Putamen (tissue), 1 donor: ENCODE data around the gene KDM3B.
"Not testable (repeated sequence)": the region's sequence is repeated elsewhere in the genome, so short reads cannot be mapped to it uniquely, and the experiment has no call there.

ENCODE experiments used
- DNase-seq: peaks from one replicate; pipeline ENCODE4 v3.0.0-alpha.2; 2016; ENCODE audit warnings: low spot score

Gene KDM3B, protein sequence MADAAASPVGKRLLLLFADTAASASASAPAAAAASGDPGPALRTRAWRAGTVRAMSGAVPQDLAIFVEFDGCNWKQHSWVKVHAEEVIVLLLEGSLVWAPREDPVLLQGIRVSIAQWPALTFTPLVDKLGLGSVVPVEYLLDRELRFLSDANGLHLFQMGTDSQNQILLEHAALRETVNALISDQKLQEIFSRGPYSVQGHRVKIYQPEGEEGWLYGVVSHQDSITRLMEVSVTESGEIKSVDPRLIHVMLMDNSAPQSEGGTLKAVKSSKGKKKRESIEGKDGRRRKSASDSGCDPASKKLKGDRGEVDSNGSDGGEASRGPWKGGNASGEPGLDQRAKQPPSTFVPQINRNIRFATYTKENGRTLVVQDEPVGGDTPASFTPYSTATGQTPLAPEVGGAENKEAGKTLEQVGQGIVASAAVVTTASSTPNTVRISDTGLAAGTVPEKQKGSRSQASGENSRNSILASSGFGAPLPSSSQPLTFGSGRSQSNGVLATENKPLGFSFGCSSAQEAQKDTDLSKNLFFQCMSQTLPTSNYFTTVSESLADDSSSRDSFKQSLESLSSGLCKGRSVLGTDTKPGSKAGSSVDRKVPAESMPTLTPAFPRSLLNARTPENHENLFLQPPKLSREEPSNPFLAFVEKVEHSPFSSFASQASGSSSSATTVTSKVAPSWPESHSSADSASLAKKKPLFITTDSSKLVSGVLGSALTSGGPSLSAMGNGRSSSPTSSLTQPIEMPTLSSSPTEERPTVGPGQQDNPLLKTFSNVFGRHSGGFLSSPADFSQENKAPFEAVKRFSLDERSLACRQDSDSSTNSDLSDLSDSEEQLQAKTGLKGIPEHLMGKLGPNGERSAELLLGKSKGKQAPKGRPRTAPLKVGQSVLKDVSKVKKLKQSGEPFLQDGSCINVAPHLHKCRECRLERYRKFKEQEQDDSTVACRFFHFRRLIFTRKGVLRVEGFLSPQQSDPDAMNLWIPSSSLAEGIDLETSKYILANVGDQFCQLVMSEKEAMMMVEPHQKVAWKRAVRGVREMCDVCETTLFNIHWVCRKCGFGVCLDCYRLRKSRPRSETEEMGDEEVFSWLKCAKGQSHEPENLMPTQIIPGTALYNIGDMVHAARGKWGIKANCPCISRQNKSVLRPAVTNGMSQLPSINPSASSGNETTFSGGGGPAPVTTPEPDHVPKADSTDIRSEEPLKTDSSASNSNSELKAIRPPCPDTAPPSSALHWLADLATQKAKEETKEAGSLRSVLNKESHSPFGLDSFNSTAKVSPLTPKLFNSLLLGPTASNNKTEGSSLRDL (N-terminal part only)

DNA sequence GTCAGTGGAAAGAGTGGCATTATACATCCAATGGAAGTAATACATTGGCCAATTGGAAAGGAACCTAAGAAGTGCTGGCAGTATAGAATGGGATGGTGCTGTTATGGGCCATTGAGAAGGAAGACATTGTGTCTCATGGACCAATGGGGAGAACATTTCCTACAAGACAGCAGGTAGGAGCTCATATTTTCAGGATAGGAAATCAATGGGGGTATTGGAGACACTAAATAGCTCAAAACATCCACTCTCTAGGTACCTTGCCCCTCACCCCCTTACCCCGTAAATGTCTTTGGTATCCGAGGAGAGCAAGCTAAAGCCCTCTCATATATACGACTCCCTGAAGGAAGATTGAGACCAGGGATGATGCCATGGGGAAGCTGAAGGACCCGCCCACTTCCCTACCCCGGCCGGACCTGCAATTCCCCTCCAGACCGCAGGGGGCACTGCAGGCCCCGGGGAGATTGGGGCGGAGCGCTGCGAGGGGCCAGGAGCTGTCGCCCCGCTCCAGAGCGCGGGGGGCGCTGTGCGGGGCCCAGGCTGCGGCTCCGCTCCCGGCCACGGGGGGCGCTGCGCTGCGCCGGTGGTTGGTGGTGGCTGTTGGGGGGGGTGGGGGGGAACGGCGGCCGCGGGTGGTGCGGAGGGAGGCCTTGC lies at the start of gene KDM3B:
TSS of gene KDM3B (plus strand) at position 615 of the 651 bp plus-strand sequence. CDS start 111 bp downstream, outside the sequence.
- peak; percentile 81 for DNase-seq

DNA sequence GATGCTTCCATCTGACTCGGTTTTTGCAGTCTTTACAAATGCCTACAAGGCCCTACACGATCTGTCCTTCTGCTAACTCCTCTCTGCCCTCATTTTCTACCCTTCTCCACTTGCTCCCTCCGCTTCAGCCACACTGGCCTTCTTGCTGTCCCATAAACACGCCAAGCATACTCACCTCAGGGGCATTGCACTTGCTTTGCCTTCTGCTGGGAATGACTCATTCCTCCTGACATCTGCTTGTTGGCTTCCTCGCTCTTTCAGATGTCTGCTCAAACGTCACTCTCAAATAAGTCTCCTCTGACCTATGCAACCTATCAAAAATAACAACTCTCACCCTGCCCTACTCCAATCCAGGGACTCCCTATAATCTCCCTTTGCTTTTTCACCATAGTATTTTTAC lies 49.1 kb upstream of the KDM3B start:
- DNase-seq: no peak

DNA sequence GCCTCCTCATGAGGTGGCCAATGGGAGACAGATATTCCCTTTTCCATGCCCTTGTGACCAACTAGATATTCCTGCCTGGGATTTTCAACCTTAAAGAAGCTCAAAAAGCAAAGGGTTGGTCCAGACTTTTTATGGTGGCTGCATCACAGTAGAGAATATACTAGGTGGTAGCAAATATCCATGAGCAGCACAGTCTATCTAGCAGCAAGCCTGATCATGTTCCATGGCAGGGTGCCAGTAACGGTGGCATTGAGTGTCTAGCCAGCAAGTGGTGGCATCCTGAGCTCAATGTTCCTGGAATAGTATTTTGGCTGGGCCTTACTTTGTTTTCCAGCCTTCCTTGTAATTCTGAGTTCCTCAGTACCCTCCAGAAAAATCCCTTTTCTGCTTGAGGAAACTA lies 46.7 kb upstream of the KDM3B start:
- no peak for DNase-seq

DNA sequence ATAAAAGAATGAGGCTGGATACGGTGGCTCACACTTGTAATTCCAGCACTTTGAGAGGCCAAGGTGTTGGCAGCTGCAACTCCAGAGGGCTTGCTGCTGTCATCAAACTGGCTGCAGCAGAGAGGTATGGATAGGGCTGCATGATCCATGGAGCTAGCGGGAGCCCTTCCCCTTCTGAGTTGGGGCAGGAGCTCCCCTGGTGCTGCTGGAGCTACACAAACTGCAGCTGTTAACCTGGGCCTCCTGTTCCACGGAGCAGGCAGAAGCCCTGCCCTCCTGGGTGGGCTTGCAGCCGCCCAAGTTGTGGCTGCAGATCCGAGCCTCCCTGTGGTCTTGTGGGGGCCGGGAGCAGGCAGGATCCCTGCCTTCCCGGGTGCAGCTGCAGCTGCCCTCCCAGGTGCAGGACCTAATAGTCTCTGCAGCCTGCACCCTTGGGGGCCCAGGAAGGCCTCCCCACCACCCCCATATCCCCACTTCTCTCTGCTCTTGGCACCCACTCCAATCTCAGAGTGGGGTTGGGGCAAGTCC lies 36.7 kb upstream of the KDM3B start:
- DNase-seq: no peak

DNA sequence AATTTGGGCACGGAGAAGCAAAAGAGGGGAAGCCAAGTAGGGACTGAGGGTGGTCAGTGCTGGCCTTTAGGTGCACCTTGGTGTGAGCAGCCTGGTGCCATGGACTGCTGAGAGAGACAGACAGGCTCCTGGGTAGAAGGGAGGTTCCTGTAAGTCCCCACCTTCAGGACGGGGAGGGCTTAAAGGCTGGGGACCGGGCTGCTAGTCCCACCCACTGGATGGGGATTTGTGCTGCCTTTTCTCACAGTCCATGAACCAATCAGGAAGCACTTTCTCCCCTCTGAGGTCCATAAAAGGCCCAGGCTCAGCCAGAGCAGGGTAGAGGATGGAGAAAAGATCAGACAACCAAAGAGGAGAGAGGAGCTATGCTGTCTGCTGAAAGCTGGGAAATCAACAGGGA lies 36.1 kb upstream of the KDM3B start:
- DNase-seq: no peak

DNA sequence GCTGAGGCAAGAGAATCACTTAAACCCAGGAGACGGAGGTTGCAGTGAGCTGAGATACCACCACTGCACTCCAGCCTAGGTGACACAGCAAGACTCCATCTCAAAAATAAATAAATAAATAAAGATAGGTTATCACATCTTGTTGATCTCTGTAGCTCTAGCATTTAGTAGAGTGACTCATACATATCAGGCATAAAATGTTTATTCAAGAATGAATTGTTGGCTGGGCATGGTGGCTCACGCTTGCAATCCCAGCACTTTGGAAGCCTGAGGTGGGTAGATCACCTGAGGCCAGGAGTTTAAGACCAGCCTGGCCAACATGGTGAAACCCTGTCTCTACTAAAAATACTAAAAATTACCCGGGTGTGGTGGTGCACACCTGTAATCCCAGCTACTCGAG lies 34.3 kb upstream of the KDM3B start:
- DNase-seq: not testable (repeated sequence)

DNA sequence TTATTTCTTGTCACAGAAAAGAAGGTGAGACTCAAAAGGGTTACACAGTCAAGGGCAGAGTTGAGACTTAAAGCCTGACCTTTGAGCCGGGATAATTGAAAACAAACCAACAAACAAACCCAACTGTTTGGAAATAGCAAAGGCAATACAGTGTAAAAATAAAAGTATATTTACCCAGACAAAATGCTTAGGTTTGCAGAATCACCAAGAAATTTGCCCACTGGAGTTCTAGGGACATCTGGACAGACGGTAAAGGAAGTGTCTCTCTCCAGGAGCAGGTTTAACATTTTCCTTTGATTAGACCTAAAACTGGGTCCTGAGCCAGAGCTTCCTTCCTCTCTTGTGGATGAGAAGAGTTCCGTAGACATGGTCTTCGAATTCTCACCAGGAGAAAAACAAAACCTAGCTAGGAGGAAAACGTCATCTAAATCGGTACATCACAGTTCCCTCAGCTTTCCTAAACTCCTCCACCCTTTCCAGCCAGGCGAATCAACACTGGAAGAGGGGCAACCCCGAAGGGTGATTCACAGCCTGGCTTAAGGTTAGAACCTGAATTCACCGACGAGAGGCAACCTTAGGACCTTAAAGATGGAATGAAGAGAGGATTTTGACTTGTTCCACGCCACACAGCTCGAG lies 21.6 kb upstream of the KDM3B start:
- no peak for DNase-seq

DNA sequence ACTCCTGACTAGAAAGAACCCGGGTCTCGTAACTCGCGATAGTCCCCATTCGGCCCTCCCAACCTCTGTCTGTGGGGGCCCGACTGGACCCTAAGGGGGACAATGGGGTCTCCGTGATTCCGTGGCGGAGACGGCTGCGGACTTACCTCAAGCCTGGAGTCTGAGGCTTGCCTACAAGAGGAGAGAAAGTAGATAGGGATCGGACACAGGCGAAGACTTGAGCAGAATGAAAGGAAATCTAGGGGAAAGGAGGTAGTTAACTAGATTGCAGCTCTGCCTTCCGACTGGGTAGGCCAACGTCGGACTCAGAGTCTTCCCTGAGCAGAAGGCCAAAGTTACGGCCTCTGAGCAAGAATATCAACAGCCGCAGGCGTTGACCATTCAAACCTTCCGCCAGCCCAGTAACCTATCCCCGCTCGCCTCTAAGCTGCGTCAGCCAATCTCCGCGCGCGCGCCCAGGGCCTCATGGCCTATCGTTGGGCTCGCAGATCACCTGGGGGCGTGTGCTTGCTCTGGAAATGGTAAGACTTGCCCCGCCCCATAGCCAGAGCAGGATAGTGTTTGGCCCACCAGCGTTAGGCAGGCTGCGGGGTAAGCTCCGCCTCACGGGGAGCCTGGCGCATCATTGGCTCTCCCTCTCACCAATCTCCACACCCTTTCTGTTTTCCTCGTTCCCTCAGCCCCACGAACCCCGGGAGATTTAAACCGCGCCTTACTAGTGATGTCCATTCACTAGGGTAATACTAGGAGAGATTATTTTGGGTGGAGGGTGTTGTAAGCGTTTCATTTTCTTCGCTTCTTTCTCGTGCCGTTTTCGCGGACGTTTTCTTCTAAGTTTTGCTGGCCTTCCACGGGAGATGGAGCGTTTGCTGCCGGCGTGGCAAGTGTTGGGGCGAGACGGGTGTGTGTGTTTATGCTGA lies 20.8 kb upstream of the KDM3B start, which contains the start of gene CDC25C:
TSS of gene CDC25C (minus strand) at position 356 of the 920 bp plus-strand sequence. CDS start 624 bp downstream, outside the sequence.
- DNase-seq: peak; percentile 98

DNA sequence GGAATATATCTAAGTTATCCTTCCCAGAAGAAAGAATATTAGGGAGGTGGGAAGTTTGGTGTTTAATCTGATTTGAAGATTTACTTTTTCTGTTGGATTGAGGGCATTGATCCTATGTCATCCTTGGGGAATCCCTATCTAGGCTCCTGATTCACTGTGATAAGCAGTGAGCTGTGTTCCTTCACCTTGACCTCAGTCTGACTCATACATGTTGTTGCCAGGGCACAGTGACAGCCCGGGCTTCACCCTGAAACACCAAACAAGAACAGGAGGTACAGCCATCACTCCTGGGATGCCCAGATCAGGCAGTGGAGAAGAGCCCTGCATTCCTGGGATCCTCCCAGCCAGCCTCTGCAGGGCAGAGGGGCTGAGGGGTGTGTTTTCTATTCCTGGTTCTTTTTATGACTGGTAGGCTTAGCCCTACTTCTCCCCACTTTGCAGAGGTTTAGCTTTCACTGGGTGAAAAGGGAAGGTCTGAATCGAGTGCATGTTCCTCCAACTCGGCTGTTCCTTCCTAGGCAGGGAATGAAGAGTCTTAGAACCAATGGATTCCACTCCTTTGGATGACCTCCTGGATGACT lies 17.5 kb upstream of the KDM3B start:
- no peak for DNase-seq

DNA sequence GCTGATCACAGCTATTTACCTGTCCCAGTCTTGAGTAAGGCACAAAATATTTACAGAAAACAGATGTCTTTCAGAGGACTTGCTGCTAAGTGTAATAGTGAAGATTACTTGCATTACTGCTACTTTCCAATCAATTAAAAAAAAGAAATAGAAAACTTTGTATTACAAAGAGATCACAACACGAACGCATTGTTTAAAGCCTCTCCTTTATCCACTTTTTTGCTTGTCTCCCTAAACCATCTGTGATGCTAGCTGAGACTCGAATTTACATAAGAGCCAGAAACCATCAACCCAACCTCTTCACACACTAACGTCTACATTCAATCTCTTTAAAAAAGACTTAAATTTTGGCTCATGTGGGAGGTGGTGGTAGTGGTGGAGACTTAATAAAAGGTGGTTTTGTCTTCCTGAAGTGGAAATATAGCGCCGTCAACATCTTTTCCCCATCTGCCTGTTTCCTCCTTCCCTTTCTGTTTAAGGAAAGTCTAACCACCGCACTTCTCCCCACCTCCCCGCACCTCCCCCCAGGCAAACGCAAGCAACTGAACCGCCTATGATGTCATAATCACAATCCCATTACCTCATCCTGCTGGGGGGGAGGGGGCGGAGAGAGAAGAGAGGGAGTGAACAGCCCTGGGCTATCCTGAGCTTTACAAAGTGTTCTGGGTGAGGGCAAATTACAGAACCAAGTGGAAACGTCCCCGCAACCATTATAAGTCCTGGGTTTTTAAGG lies 15.4 kb upstream of the KDM3B start:
- DNase-seq: peak; percentile 88

DNA sequence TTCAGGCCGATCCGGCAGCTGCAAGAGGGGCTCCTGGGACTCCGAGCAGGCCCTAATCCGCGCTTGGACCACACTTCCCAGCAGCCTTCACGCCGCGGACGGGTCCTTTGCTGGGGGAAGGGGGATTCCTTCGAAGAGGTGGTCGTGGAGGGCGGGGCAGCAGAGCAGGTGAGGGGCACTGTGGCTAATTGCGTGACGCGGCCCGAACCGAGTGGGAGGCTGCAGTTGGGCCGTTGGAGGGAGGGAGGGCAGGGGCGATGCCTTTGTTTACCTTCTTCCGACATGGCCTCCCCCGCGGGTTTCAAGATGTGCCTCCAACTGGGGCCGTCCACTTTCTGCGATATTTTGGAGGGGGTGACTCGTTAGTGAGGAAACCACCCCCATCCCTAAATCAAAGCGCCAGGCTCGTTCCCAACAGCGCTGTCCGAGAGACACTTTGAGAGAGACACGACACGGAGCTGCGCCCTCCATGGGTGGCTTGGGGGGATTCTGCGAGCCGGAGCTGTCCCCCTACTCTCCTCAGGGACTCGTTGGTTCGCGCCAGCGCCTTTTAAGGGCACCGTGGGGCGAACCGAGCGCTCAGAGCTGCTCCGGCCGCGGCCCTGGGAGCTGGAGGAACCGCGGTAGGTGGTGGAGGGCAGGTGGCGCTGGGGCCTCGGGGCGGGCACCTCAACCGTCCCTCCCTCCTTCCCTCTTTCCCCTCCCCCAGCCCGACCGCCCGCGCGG lies 14.6 kb upstream of the KDM3B start, which contains the start of gene FAM53C:
TSS of gene FAM53C (plus strand) at position 582 of the 726 bp plus-strand sequence. CDS start 3,070 bp downstream, outside the sequence.
- peak; percentile 92 for DNase-seq

DNA sequence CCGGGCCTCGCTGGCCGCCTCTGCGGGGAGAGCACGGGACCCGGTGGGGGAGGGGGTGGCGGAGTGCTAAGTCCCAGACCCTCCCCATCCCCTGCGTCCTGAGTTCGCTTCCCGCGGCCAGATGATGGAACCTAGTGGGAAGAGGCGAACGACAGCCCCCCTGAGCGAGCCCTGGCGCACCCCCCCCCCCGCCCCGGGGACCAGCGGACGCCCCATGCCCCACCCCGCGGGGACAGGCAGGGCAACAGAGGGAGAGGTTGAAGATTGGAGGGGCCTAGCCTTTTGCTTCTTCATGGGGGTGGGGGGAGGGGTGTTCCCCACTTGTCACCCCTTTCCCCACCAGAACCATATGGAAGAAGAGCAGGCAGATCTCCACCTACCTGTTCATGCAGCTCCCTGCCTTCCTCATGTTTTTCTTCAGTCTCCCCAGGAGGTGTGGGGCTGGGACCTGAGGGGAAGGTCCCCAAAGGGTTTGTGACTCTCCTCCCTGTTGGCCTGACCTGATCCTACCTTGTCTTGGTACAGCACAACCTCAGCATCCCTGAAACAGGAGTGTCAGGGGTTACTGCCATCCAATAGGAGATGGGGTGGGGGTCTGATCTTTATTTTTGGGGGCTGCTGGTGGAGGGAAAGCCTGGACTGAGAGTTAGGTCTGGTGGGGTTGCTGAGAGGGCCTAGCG lies 13.9 kb upstream of the KDM3B start:
- DNase-seq: no peak

DNA sequence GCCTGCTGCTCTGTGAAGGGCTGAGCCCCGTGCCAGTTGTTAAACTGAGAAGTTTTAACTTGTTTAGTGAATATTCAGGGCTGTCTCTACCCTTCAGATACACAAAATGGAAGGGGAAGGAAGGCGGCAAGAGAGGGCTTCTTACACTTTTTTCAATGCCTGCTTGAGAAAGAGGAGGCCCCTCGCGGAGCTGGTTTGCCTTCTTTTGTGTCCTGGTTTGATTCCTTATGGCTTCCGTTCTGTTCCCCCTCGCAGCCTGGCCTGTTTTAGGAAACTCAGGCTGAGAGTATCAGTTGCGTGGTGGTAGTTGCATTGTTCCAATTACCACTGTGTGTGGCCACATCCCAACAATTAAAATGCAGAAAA lies 13.4 kb upstream of the KDM3B start:
- DNase-seq: no peak

DNA sequence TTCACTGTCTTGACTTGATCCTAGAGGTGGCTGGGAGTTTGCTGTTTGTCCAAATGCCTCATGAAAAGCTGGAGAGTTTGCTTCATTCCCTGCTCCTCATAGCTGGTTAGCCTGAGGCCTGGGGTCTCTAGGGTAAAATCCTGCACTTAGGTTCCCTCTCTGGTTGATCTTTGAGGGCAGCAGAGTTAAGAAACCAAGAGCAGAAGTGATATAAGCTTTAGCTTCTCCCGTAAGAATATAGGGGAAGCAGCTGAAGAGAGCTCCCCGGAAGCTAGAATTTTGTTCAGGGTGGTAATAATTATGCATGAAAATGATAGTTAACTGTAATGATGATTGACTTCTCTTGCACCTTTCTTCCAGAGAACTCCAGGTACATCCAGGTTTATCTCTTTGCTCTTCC lies 13.0 kb upstream of the KDM3B start:
- no peak for DNase-seq

DNA sequence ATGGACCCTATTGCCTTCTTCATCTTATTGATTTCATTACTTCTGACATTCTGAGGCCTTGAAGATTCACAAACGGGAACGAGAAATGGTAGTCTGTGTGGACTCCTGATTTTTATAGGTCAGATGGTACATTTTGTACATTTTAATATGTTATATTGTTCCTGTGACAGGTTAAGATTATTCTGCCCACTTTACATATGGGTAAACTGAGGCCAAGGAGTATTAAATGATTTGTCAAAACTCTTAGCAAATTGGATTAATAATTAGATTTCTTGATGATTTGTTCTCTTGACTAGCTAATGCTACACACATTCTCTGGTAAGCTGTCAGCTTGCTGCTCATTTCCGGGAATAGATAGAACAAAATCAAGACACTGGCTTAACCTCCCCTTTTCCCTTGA lies 12.5 kb upstream of the KDM3B start:
- no peak for DNase-seq

DNA sequence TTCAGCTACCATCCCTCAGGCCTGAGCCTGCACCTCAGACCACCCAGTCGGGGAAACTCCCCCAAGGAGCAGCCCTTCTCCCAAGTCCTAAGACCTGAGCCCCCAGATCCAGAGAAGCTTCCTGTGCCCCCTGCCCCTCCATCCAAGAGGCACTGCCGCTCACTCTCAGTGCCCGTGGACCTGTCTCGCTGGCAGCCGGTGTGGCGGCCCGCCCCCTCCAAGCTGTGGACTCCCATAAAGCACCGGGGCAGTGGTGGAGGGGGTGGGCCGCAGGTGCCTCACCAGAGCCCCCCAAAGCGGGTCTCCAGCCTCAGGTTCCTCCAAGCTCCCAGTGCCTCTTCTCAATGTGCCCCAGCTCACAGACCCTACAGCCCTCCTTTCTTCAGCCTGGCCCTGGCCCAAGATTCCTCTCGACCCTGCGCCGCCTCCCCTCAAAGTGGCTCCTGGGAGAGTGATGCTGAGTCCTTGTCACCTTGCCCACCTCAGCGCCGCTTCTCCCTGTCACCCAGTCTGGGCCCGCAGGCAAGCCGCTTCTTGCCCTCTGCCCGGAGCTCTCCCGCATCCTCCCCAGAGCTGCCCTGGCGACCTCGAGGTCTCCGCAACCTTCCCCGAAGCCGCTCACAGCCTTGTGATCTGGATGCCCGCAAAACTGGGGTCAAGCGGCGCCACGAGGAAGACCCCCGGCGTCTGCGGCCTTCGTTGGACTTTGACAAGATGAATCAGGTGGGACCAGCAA lies 7.4 kb upstream of the KDM3B start:
- no peak for DNase-seq
